ENCODE data around the gene NEURL1. TPM values are rescaled to one million over a fixed set of nuclear protein-coding genes. Genes with fewer than 3 reads are reported as not detected.

NEURL1 gene
- total and polyA plus RNA-seq, 12 donors = 0.18 to 12.5 (median 2.3) TPM; not detected in 3

DNA sequence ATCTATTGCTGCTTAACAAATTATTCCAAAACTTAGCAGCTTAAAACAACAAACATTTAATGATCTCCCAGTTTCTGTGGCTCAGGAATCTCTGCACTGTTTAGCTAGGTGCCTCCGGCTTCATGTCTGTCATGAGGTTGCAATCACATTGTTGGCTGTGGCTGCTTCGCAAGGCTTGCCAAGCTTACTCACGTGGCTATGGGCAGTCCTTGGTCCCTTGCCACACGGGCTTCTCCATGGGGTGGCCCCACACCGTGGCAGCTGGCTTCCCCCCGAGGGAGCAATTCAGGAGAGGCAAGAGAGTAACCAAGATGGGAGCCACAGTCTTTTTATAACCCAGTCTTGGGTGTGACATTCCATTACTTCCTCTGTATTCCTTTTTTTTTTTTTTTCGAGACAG lies 67.4 kb downstream of the NEURL1 start:
- peaks cover 4 to 5% of the 10 kb centered on the region in 2 donors for H3K4me1 ChIP-seq (replicated peaks in 1 of 2)
- intact Hi-C loops (cut with DNase I) = no loop called here
- TF ChIP-seq, protein P1, sequence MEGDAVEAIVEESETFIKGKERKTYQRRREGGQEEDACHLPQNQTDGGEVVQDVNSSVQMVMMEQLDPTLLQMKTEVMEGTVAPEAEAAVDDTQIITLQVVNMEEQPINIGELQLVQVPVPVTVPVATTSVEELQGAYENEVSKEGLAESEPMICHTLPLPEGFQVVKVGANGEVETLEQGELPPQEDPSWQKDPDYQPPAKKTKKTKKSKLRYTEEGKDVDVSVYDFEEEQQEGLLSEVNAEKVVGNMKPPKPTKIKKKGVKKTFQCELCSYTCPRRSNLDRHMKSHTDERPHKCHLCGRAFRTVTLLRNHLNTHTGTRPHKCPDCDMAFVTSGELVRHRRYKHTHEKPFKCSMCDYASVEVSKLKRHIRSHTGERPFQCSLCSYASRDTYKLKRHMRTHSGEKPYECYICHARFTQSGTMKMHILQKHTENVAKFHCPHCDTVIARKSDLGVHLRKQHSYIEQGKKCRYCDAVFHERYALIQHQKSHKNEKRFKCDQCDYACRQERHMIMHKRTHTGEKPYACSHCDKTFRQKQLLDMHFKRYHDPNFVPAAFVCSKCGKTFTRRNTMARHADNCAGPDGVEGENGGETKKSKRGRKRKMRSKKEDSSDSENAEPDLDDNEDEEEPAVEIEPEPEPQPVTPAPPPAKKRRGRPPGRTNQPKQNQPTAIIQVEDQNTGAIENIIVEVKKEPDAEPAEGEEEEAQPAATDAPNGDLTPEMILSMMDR (IDR thresholded peaks at IDR 0.05) = no peak
- TF ChIP-seq POLR2A (IDR thresholded peaks at IDR 0.05) = no peak
- no peaks in the 10 kb centered on the region for H3K9me3 ChIP-seq (replicated peaks in 1 of 3)
- no peak overlapping the region for H3K4me3 ChIP-seq
- H3K27ac ChIP-seq = no peak overlapping the region
- 66 to 85% (median 76%) methylated on average over 7 of the region's 7 CpGs for WGBS, 4 donors
- DNase-seq = no peak
- H3K27me3 ChIP-seq = no peaks in the 10 kb centered on the region
- H3K36me3 ChIP-seq (replicated peaks in 1 of 2) = no peaks in the 10 kb centered on the region

DNA sequence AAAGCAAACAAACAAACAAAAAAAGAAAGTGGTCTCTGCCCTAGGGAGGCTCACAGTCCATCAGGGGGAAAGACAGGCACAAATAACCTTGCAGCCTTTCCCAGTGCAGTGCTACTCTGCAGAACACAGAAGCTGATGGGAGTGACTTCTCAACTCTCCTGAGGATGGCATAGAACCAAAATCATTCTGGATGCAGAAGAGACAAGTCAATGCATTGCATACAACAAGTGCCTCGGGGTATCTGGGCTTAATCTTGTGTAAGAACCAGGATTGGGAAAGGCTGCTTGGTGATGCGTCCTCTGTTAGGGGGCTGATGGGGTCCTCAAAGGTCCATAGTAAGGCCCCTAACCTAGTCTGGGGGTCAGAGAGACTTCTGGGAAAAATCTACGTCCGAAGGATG lies 68.9 kb downstream of the NEURL1 start:
- H3K9me3 ChIP-seq (replicated peaks in 1 of 3) = no peaks in the 10 kb centered on the region
- intact Hi-C loops (cut with DNase I) = no loop called here
- H3K4me1 ChIP-seq (replicated peaks in 1 of 2) = peaks cover 4 to 5% of the 10 kb centered on the region in 2 donors
- DNase-seq = no peak
- no peak overlapping the region for H3K27ac ChIP-seq
- no peaks in the 10 kb centered on the region for H3K27me3 ChIP-seq
- no peaks in the 10 kb centered on the region for H3K36me3 ChIP-seq (replicated peaks in 1 of 2)
- TF ChIP-seq POLR2A (IDR thresholded peaks at IDR 0.05) = no peak
- TF ChIP-seq, protein P1 (IDR thresholded peaks at IDR 0.05) = no peak
- no peak overlapping the region for H3K4me3 ChIP-seq
- WGBS, 4 donors = 78 to 87% (median 81%) methylated on average over 4 of the region's 4 CpGs

DNA sequence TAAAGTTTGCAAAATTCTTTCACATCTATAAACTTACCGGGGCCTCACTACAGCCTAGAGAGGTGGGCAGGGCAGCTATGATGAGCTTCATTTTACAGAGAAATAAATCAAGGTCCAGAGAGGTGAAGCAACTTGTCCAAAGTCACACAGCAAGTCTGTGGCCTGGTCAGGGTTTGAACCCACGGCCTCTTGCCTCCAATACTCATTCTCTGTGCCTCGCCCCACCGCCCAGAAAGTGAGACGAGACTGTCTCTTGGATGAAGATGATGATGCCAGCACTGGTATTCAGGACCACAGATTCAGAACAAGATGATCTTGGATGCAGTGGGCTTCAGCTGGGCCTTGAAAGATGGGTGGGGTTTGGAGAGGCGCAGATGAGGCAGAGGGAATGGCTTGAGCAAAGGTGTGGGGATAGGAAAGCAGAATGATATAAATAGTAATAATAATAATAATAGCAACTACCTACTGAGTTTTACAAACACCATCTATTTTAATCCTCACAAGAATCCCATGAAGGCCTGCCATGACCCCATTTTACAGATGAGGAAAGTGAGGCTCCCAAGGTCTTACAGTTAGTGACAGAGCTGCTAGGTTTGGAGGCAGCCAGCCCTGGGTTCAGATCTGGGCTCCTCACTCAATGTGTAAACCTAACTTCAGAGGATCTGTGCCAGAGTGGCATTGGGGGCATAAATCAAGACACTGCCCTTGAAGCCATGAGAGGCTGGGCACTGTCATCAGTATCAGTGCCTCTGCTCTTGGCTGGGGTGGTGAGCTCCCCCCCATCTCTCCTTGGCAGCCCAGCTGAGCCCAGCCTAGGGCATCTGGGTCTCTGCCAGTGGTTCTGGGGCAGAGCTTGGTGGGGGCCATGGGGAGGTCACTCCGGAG lies 70.0 kb downstream of the NEURL1 start:
- no peak overlapping the region for H3K27ac ChIP-seq
- WGBS, 4 donors = 77 to 83% (median 80%) methylated on average over 7 of the region's 7 CpGs
- DNase-seq = peak in 6 of 7 donors; percentile 29 to 63 (median 40)
- intact Hi-C loops (cut with DNase I) = no loop called here
- no peaks in the 10 kb centered on the region for H3K9me3 ChIP-seq (replicated peaks in 1 of 3)
- no peak for TF ChIP-seq POLR2A (IDR thresholded peaks at IDR 0.05)
- TF ChIP-seq, protein P1 (IDR thresholded peaks at IDR 0.05) = no peak
- H3K36me3 ChIP-seq (replicated peaks in 1 of 2) = no peaks in the 10 kb centered on the region
- peaks cover 4 to 5% of the 10 kb centered on the region in 2 donors for H3K4me1 ChIP-seq (replicated peaks in 1 of 2)
- H3K4me3 ChIP-seq = no peak overlapping the region
- H3K27me3 ChIP-seq = no peaks in the 10 kb centered on the region

DNA sequence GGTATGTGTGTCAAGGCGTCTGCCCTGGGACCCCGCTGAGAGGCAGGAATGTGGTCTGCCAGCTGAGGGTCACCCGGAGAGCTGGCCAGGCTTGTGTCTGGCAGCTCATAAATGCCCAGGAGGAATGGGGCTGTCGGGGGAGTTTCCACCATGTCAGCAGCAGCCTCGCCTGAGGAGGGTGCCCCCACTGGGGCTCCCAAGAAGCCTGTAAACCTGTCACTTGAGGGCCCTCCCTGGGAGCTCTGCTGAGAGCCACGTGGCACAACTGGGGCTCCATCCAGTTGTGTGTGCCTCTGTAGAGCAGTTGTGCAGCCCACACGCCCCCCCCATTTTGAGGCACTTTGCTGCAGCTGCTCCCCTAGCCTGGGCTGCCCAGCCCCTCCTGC lies 70.6 kb downstream of the NEURL1 start:
- WGBS, 4 donors = 0 to 33% (median 28%) methylated on average over 1 to 7 of the region's 7 CpGs
- H3K27me3 ChIP-seq = no peaks in the 10 kb centered on the region
- H3K9me3 ChIP-seq (replicated peaks in 1 of 3) = no peaks in the 10 kb centered on the region
- intact Hi-C loops (cut with DNase I) = no loop called here
- H3K27ac ChIP-seq = no peak overlapping the region
- H3K4me3 ChIP-seq = no peak overlapping the region
- DNase-seq = no peak
- peaks cover 4 to 5% of the 10 kb centered on the region in 2 donors for H3K4me1 ChIP-seq (replicated peaks in 1 of 2)
- TF ChIP-seq, protein P1 (IDR thresholded peaks at IDR 0.05) = no peak
- TF ChIP-seq POLR2A (IDR thresholded peaks at IDR 0.05) = no peak
- H3K36me3 ChIP-seq (replicated peaks in 1 of 2) = no peaks in the 10 kb centered on the region
